Activated CD4-positive, alpha-beta T cell treated with anti-CD3 and anti-CD28 coated beads for 36 hours (primary cell): ENCODE measurements around the gene PAX1. TPM values are rescaled to one million over a fixed set of nuclear protein-coding genes. Genes with fewer than 3 reads are reported as not detected.

ENCODE experiments used
- ATAC-seq: fragments of 200-7000 bp; cut with Tn5 transposase; one replicate; pipeline ENCODE4 v1.10.0; 2021; ENCODE audit warnings: mild to moderate bottlenecking, moderate library complexity
- CTCF ChIA-PET: fragments of 350-600 bp; sonication (Branson Sonifier 250); formaldehyde crosslinking; loops from one replicate; lab custom pipeline; 2021; ENCODE audit warnings: antibody characterized with exemption; lab: Charles Lee
- POLR2A ChIA-PET: fragments of 350-600 bp; sonication (Branson Sonifier 250); formaldehyde crosslinking; loops from one replicate; lab custom pipeline; 2021; ENCODE audit warnings: antibody characterized with exemption, inconsistent platforms; lab: Charles Lee
- DNase-seq: peaks from one replicate; pipeline ENCODE4 v3.0.0-alpha.2; 2020
- H3K27ac Mint-ChIP-seq: one replicate; pipeline ENCODE4 v1.8.0; 2021; ENCODE audit warnings: mixed read lengths
- H3K27me3 Mint-ChIP-seq: one replicate; pipeline ENCODE4 v1.8.0; 2021; ENCODE audit warnings: mixed read lengths
- H3K36me3 Mint-ChIP-seq: one replicate; pipeline ENCODE4 v1.8.0; 2021; ENCODE audit warnings: low read depth, mixed read lengths
- H3K4me1 Mint-ChIP-seq: one replicate; pipeline ENCODE4 v1.8.0; 2021; ENCODE audit warnings: mixed read lengths
- H3K4me3 Mint-ChIP-seq: one replicate; pipeline ENCODE4 v1.8.0; 2021; ENCODE audit warnings: mild to moderate bottlenecking, moderate library complexity, mixed read lengths
- H3K9me3 Mint-ChIP-seq: one replicate; pipeline ENCODE4 v1.8.0; 2021; ENCODE audit warnings: low read depth, mixed read lengths
- intact Hi-C, 2 experiments: fragments of 100-400 bp; cut with DNase I in 1 of 2; cut with micrococcal nuclease in 1 of 2; formaldehyde crosslinking; loops; one replicate each; pipeline versions ENCODE4 v1.14.2 to v1.15.1; 2022 to 2024; cut with DNase I, micrococcal nuclease
- total RNA-seq, 2 experiments: library from RNA; stranded (reverse); gene quantifications; one replicate each; pipeline ENCODE4 v1.2.3, GENCODE V29; 2021

PAX1 gene
- total RNA-seq, 2 experiments from 2014 or later, result not detected

DNA sequence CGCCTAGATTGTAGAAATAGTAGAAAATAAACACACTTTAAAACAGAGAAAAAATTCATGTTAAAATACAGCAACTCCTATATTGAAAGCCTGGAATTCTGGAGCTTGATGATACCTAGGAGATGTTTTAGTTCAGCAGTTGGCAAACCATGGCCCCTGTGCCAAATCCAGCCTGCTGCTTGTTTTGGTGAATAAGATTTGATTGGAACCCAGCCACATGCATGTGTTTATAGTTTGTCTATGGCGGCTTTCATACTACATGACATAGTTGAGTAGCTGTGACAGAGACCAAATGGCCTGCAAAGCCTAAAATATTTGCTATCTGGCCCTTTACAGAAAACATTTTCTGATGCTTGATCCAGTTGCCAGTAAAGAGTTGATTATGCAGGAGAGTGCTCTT lies 57.2 kb downstream of the PAX1 start:
- no peak overlapping the region for H3K4me3 Mint-ChIP-seq
- ATAC-seq (no peak), DNase-seq (no peak)
- no peaks in the 10 kb centered on the region for H3K4me1 Mint-ChIP-seq
- no peaks in the 10 kb centered on the region for H3K36me3 Mint-ChIP-seq
- ChIA-PET CTCF (interaction anchor here (1.1 kb wide), 1 partner anchor 22 kb away, joined by 3 read pairs; no protein-coding TSS in a partner anchor), POLR2A (no interaction called here)
- H3K9me3 Mint-ChIP-seq, result no peaks in the 10 kb centered on the region
- no peak overlapping the region for H3K27ac Mint-ChIP-seq
- H3K27me3 Mint-ChIP-seq, result no peaks in the 10 kb centered on the region
- intact Hi-C loops, result no loop called here

DNA sequence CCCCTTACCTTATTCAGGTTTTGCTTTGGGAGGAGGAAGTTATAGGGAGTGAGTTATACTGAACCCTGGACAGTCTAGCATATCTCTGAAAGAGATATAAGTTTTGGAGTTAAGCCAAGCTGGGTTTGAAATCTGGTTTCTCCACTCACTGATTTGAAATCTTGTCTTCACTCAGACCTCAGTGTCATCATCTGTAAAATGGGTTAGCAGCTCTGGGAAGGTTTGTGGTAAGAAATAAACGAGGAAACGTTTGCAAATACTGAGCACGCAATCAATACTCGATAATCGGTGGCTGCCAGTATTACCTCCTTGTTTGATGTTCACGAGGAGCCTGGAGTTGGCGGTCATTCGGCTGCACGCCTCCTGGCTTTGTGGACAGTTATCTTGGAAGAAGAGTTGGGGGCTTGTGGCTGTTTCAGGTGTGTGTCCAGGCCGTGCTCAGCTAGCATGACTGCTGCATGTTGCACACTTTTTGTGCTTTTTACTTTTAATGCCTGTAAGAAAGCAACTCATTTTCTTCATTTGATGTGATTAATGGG lies 61.8 kb downstream of the PAX1 start:
- no peaks in the 10 kb centered on the region for H3K4me1 Mint-ChIP-seq
- ChIA-PET POLR2A (no interaction called here), CTCF (interaction anchor here (1.8 to 1.9 kb wide), 2 partner anchors 48 to 64 kb away, joined by 5 to 9 read pairs; no protein-coding TSS in a partner anchor)
- no peak overlapping the region for H3K4me3 Mint-ChIP-seq
- intact Hi-C loops, result no loop called here
- H3K9me3 Mint-ChIP-seq, result no peaks in the 10 kb centered on the region
- ATAC-seq, result no peak
- H3K27me3 Mint-ChIP-seq, result peaks cover 9% of the 10 kb centered on the region
- no peaks in the 10 kb centered on the region for H3K36me3 Mint-ChIP-seq
- no peak overlapping the region for H3K27ac Mint-ChIP-seq
- no peak for DNase-seq

DNA sequence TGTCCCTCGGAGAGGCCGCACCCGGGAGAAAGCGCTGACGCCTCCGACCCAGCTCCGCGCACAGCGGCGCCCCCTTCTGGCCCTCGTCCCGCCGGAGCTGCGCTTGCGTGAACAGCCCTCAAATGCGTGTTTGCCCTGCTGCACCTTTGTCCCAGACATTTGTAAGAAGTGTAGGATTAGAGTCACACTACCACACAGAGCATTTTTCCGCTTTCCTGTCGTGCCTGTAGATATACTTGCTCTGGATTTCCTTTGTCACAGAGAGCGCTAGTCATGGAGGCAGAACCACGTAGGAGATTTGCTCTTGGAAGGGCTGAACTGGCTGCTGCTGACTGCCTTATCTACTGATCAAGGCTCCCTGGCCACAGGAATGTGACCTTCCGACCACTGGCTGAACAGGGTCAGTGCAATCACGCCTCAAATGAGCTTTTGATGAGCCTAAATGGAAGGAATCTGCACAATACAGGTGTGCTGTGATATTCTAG lies 62.3 kb downstream of the PAX1 start:
- no peaks in the 10 kb centered on the region for H3K9me3 Mint-ChIP-seq
- ChIA-PET POLR2A (no interaction called here), CTCF (interaction anchor here (1.8 to 1.9 kb wide), 2 partner anchors 49 to 65 kb away, joined by 5 to 9 read pairs; no protein-coding TSS in a partner anchor)
- DNase-seq, result peak; percentile 31
- no peaks in the 10 kb centered on the region for H3K4me1 Mint-ChIP-seq
- no peaks in the 10 kb centered on the region for H3K36me3 Mint-ChIP-seq
- peaks cover 9% of the 10 kb centered on the region for H3K27me3 Mint-ChIP-seq
- H3K27ac Mint-ChIP-seq, result no peak overlapping the region
- intact Hi-C loops, result no loop called here
- H3K4me3 Mint-ChIP-seq, result no peak overlapping the region
- no peak for ATAC-seq

Other genes with a start within 250 kb of the PAX1 start
- gene NKX2-2, start 191.6 kb upstream of the PAX1 start, total RNA-seq, result not detected